Measurements from ENCODE around the gene SCGB1D4.

Gene SCGB1D4

DNA sequence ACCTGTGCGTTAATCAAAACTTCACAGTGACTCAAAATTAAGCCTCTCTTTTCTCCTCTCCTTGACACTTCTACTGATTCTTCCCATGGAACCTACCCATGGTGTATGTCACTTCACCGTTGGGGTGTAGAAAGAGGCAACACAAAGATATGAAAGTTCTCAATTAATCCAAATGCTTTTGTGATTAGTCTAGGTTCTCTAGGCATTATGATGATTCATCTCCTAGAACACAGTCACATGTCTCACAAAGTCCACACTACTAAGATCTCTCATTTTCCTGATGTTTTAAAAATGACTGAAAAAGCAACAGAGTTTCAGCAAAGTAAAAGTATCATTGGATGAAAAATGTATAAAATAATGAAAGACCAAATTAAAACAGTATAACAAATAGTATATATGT lies 42.6 kb downstream of the SCGB1D4 start:
- Histone ChIP-seq H3K4me3 (ENCODE audit: low read length in 2 of 2) (no peak overlapping the region), H3K36me3 (ENCODE audit: control insufficient read depth in 2 of 2, insufficient read depth in 2 of 2, low read length in 2 of 2) (no peaks in the 10 kb centered on the region), H3K27me3 (ENCODE audit: control insufficient read depth in 2 of 2, insufficient read depth in 2 of 2, low read length in 2 of 2) (peaks cover 0 to 1% of the 10 kb centered on the region in 2 donors), H3K9me3 (ENCODE audit: control insufficient read depth in 2 of 2, low read length in 2 of 2) (peaks cover 8 to 10% of the 10 kb centered on the region in 2 donors), H3K27ac (ENCODE audit: low read depth in 2 of 2, low read length in 2 of 2) (no peak overlapping the region), H3K9ac (ENCODE audit: low read depth in 1 of 2, low read length in 2 of 2) (no peak overlapping the region), H3K4me1 (ENCODE audit: control insufficient read depth in 2 of 2, insufficient read depth in 2 of 2, low read length in 2 of 2) (no peaks in the 10 kb centered on the region)

GRCh38 chr11:62253999-62254542 lies 44.8 kb downstream of the SCGB1D4 start:
- Histone ChIP-seq H3K36me3 (ENCODE audit: control insufficient read depth in 2 of 2, insufficient read depth in 2 of 2, low read length in 2 of 2) (no peaks in the 10 kb centered on the region), H3K27ac (ENCODE audit: low read depth in 2 of 2, low read length in 2 of 2) (no peak overlapping the region), H3K9ac (ENCODE audit: low read depth in 1 of 2, low read length in 2 of 2) (no peak overlapping the region), H3K4me3 (ENCODE audit: low read length in 2 of 2) (no peak overlapping the region), H3K4me1 (ENCODE audit: control insufficient read depth in 2 of 2, insufficient read depth in 2 of 2, low read length in 2 of 2) (no peaks in the 10 kb centered on the region), H3K27me3 (ENCODE audit: control insufficient read depth in 2 of 2, insufficient read depth in 2 of 2, low read length in 2 of 2) (no peaks in the 10 kb centered on the region), H3K9me3 (ENCODE audit: control insufficient read depth in 2 of 2, low read length in 2 of 2) (peaks cover 10 to 16% of the 10 kb centered on the region in 2 donors)

GRCh38 chr11:62251698-62252097 lies 47.2 kb downstream of the SCGB1D4 start:
- H3K27ac ChIP-seq (ENCODE audit: low read depth in 2 of 2, low read length in 2 of 2): no peak overlapping the region
- H3K9ac ChIP-seq (ENCODE audit: low read depth in 1 of 2, low read length in 2 of 2): no peak overlapping the region
- no peaks in the 10 kb centered on the region for H3K4me1 ChIP-seq (ENCODE audit: control insufficient read depth in 2 of 2, insufficient read depth in 2 of 2, low read length in 2 of 2)
- no peak overlapping the region for H3K4me3 ChIP-seq (ENCODE audit: low read length in 2 of 2)
- no peaks in the 10 kb centered on the region for H3K36me3 ChIP-seq (ENCODE audit: control insufficient read depth in 2 of 2, insufficient read depth in 2 of 2, low read length in 2 of 2)
- H3K27me3 ChIP-seq (ENCODE audit: control insufficient read depth in 2 of 2, insufficient read depth in 2 of 2, low read length in 2 of 2): peaks cover 0 to 3% of the 10 kb centered on the region in 2 donors
- peaks cover 10 to 16% of the 10 kb centered on the region in 2 donors for H3K9me3 ChIP-seq (ENCODE audit: control insufficient read depth in 2 of 2, low read length in 2 of 2)
